HEK293 (cell line): Measurements from ENCODE around the gene ERF.

ENCODE experiments used
- CTCF ChIP-seq: fragments of 450-650 bp; formaldehyde crosslinking; IDR thresholded peaks from 2 replicates; pipeline ENCODE4 v1.5.1; 2016; ENCODE audit warnings: missing biosample characterization, missing genetic modification characterization
- PBX3 ChIP-seq: sonication (generic); formaldehyde crosslinking; IDR thresholded peaks from 2 replicates; pipeline ENCODE4 v1.8.1; 2022; ENCODE audit warnings: mild to moderate bottlenecking, moderate library complexity, missing genetic modification reagents
- ZNF423 ChIP-seq: fragments of 450-650 bp; formaldehyde crosslinking; IDR thresholded peaks from 2 replicates; pipeline ENCODE4 v1.5.1; 2016; ENCODE audit warnings: missing biosample characterization, missing genetic modification characterization
- ZNF707 ChIP-seq: fragments of 450-650 bp; formaldehyde crosslinking; IDR thresholded peaks from 2 replicates; pipeline ENCODE4 v1.5.1; 2016; ENCODE audit warnings: missing biosample characterization, missing genetic modification characterization

GRCh38 chr19:42297039-42297438 lies 42.1 kb upstream of the ERF start:
- no peak for TF ChIP-seq ZNF423 (tag by site-specific recombination)
- TF ChIP-seq PBX3: no peak
- TF ChIP-seq ZNF707 (tag by site-specific recombination): no peak
- no peak for TF ChIP-seq CTCF (tag by site-specific recombination)
